ENCODE measurements around the gene VOPP1. TPM values are rescaled to one million over a fixed set of nuclear protein-coding genes. Genes with fewer than 3 reads are reported as not detected.

VOPP1 gene
- polyA plus RNA-seq, 1 experiment = 88.4 TPM

DNA sequence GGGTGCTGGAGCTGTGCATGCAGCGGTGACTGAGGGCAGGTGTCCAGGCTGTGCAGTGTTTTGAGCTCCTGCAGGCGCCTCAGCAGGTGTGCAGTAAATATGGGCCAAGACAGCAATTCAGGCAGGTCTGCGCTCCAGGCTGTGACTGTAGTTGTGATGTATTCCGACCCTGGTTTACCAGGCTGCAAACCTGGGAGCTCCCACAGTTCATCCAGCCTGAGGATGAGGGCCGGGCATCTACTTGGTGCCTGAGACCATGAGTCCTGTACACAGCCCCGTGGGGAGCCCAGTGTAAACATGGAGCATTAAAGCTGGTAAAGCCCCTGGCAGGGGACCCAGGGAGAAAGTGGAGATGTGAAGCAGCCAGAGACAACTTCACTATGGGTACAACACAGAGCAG, 82.8 kb downstream of the VOPP1 start:
- POLR2A ChIA-PET = no interaction called here
- no peak for TF ChIP-seq CTCF (IDR thresholded peaks at IDR 0.05; ENCODE audit: low read depth, low read length)
- Histone ChIP-seq H3K27me3 (ENCODE audit: control insufficient read depth, insufficient read depth, low read length) (no peaks in the 10 kb centered on the region), H3K4me3 (ENCODE audit: low read depth, low read length) (no peak overlapping the region), H3K9me3 (ENCODE audit: control insufficient read depth, insufficient read depth, low read length) (no peaks in the 10 kb centered on the region), H3K27ac (ENCODE audit: low read depth, low read length) (no peak overlapping the region)
- CTCF ChIA-PET = interaction anchor here (0.6 kb wide), 1 partner anchor 474 kb away, joined by 3 read pairs; no protein-coding TSS in a partner anchor
- no peak for DNase-seq (ENCODE audit: low read depth, low spot score)

GRCh38 chr7:55488804-55489340, 83.4 kb downstream of the VOPP1 start:
- TF ChIP-seq CTCF (IDR thresholded peaks at IDR 0.05; ENCODE audit: low read depth, low read length) = no peak
- H3K4me3 ChIP-seq (ENCODE audit: low read depth, low read length) = no peak overlapping the region
- DNase-seq (ENCODE audit: low read depth, low spot score) = no peak
- H3K9me3 ChIP-seq (ENCODE audit: control insufficient read depth, insufficient read depth, low read length) = no peaks in the 10 kb centered on the region
- H3K27me3 ChIP-seq (ENCODE audit: control insufficient read depth, insufficient read depth, low read length) = no peaks in the 10 kb centered on the region
- ChIA-PET POLR2A (no interaction called here), CTCF (interaction anchor here (0.6 kb wide), 1 partner anchor 475 kb away, joined by 3 read pairs; no protein-coding TSS in a partner anchor)
- no peak overlapping the region for H3K27ac ChIP-seq (ENCODE audit: low read depth, low read length)

GRCh38 chr7:55488216-55488615, 84.1 kb downstream of the VOPP1 start:
- Histone ChIP-seq H3K4me3 (ENCODE audit: low read depth, low read length) (no peak overlapping the region), H3K27me3 (ENCODE audit: control insufficient read depth, insufficient read depth, low read length) (no peaks in the 10 kb centered on the region), H3K27ac (ENCODE audit: low read depth, low read length) (no peak overlapping the region), H3K9me3 (ENCODE audit: control insufficient read depth, insufficient read depth, low read length) (no peaks in the 10 kb centered on the region)
- ChIA-PET CTCF (no interaction called here), POLR2A (interaction anchor here (0.6 kb wide), 1 partner anchor 57 kb away, joined by 4 read pairs; no protein-coding TSS in a partner anchor)
- no peak for DNase-seq (ENCODE audit: low read depth, low spot score)
- no peak for TF ChIP-seq CTCF (IDR thresholded peaks at IDR 0.05; ENCODE audit: low read depth, low read length)

GRCh38 chr7:55486991-55487390, 85.3 kb downstream of the VOPP1 start:
- CTCF ChIA-PET = no interaction called here
- no peak for TF ChIP-seq CTCF (IDR thresholded peaks at IDR 0.05; ENCODE audit: low read depth, low read length)
- no peak overlapping the region for H3K27ac ChIP-seq (ENCODE audit: low read depth, low read length)
- POLR2A ChIA-PET = no interaction called here
- no peak overlapping the region for H3K4me3 ChIP-seq (ENCODE audit: low read depth, low read length)
- DNase-seq (ENCODE audit: low read depth, low spot score) = no peak
- no peaks in the 10 kb centered on the region for H3K9me3 ChIP-seq (ENCODE audit: control insufficient read depth, insufficient read depth, low read length)
- H3K27me3 ChIP-seq (ENCODE audit: control insufficient read depth, insufficient read depth, low read length) = no peaks in the 10 kb centered on the region

- Histone ChIP-seq H3K27me3 (ENCODE audit: control insufficient read depth, insufficient read depth, low read length) (no peaks in the 10 kb centered on the region), H3K9me3 (ENCODE audit: control insufficient read depth, insufficient read depth, low read length) (no peaks in the 10 kb centered on the region), H3K27ac (ENCODE audit: low read depth, low read length) (no peak overlapping the region), H3K4me3 (ENCODE audit: low read depth, low read length) (no peak overlapping the region)
- no peak for DNase-seq (ENCODE audit: low read depth, low spot score)
- ChIA-PET POLR2A (no interaction called here), CTCF (interaction anchor here (0.7 kb wide), 1 partner anchor 71 kb away, joined by 3 read pairs; no protein-coding TSS in a partner anchor)
- TF ChIP-seq CTCF (IDR thresholded peaks at IDR 0.05; ENCODE audit: low read depth, low read length) = no peak
Observed at GRCh38 chr7:55486192-55486590, 86.1 kb downstream of the VOPP1 start.
